HepG2 (cell line): ENCODE results near the gene LGALS7B. TPM values are rescaled to one million over a fixed set of nuclear protein-coding genes. Genes with fewer than 3 reads are reported as not detected.

Source experiments
- ATF7 ChIP-seq, 2 experiments: fragments of 450-650 bp in 1 of 2; sonication (generic) in 1 of 2; formaldehyde crosslinking in 1 of 2; IDR thresholded peaks; 2 replicates each; pipeline versions ENCODE4 v1.4.0 to v1.6.1; 2016 to 2020; ENCODE audit warnings: antibody characterized with exemption in 1 of 2, mild to moderate bottlenecking in 1 of 2, missing genetic modification reagents in 1 of 2
- CCDC6 ChIP-seq: sonication (generic); formaldehyde crosslinking; IDR thresholded peaks from 2 replicates; pipeline ENCODE4 v1.8.1; 2022; ENCODE audit warnings: mild to moderate bottlenecking, missing genetic modification reagents, moderate library complexity
- DR1 ChIP-seq: sonication (generic); formaldehyde crosslinking; IDR thresholded peaks from 2 replicates; pipeline ENCODE4 v1.8.0; 2021; ENCODE audit warnings: mild to moderate bottlenecking, missing genetic modification reagents, inconsistent platforms
- NFATC3 ChIP-seq: sonication (generic); formaldehyde crosslinking; IDR thresholded peaks from 2 replicates; pipeline ENCODE4 v1.5.1; 2020; ENCODE audit warnings: mild to moderate bottlenecking, missing genetic modification reagents
- NFYB ChIP-seq: sonication (generic); formaldehyde crosslinking; IDR thresholded peaks from 2 replicates; pipeline ENCODE4 v1.4.0; 2020; ENCODE audit warnings: missing genetic modification reagents
- PAX8 ChIP-seq: sonication (generic); formaldehyde crosslinking; IDR thresholded peaks from 2 replicates; pipeline ENCODE4 v1.8.0; 2022; ENCODE audit warnings: mild to moderate bottlenecking, missing genetic modification reagents, borderline replicate concordance
- PRPF4 ChIP-seq: fragments of 200-400 bp; formaldehyde crosslinking; IDR thresholded peaks from 2 replicates; pipeline ENCODE4 v1.6.1; 2016; ENCODE audit warnings: low read length, low read depth; ENCODE audit not compliant: poor library complexity, severe bottlenecking
- REL ChIP-seq: sonication (generic); formaldehyde crosslinking; conservative IDR thresholded peaks from 2 replicates; pipeline ENCODE4 v1.8.0; 2022; ENCODE audit warnings: mild to moderate bottlenecking, missing genetic modification reagents, moderate library complexity
- RORA ChIP-seq: sonication (generic); formaldehyde crosslinking; IDR thresholded peaks from 2 replicates; pipeline ENCODE4 v1.5.0; 2020; ENCODE audit warnings: mild to moderate bottlenecking, missing genetic modification reagents, moderate library complexity
- SOX5 ChIP-seq: IDR thresholded peaks from 2 replicates; pipeline ENCODE4 v1.6.1; 2016; ENCODE audit warnings: borderline replicate concordance
- THAP9 ChIP-seq: sonication (generic); formaldehyde crosslinking; IDR thresholded peaks from 2 replicates; pipeline ENCODE4; 2020; ENCODE audit warnings: missing genetic modification reagents, mild to moderate bottlenecking, borderline replicate concordance
- ZBTB7A ChIP-seq: sonication (generic); formaldehyde crosslinking; IDR thresholded peaks from 2 replicates; pipeline ENCODE4 v1.8.0; 2022; ENCODE audit warnings: mild to moderate bottlenecking, missing genetic modification reagents
- ZC3H13 ChIP-seq: sonication (generic); formaldehyde crosslinking; IDR thresholded peaks from 2 replicates; pipeline ENCODE4 v1.8.1; 2023; ENCODE audit warnings: mild to moderate bottlenecking, missing genetic modification reagents, moderate library complexity
- ZFP82 ChIP-seq: sonication (generic); formaldehyde crosslinking; IDR thresholded peaks from 2 replicates; pipeline ENCODE4 v1.5.1; 2020; ENCODE audit warnings: mild to moderate bottlenecking, missing genetic modification reagents, borderline replicate concordance
- ZFX ChIP-seq: sonication (generic); formaldehyde crosslinking; IDR thresholded peaks from 2 replicates; pipeline ENCODE4 v1.4.0; 2020; ENCODE audit warnings: mild to moderate bottlenecking, low read depth, missing genetic modification reagents, moderate library complexity
- ZNF234 ChIP-seq: sonication (generic); formaldehyde crosslinking; conservative IDR thresholded peaks from 2 replicates; pipeline ENCODE4 v1.5.1; 2020; ENCODE audit warnings: mild to moderate bottlenecking, missing genetic modification reagents
- ZNF33A ChIP-seq: sonication (generic); formaldehyde crosslinking; IDR thresholded peaks from 2 replicates; pipeline ENCODE4 v1.5.1; 2020; ENCODE audit warnings: missing genetic modification reagents, mild to moderate bottlenecking, moderate library complexity, borderline replicate concordance
- ZNF598 ChIP-seq: sonication (generic); formaldehyde crosslinking; IDR thresholded peaks from 2 replicates; pipeline ENCODE4 v1.5.1; 2020; ENCODE audit warnings: mild to moderate bottlenecking, missing genetic modification reagents, borderline replicate concordance
- ZNF674 ChIP-seq: sonication (generic); formaldehyde crosslinking; IDR thresholded peaks from 2 replicates; pipeline ENCODE4 v1.5.0; 2020; ENCODE audit warnings: low read depth, mild to moderate bottlenecking, missing genetic modification reagents
- ZNF746 ChIP-seq: sonication (generic); formaldehyde crosslinking; IDR thresholded peaks from 2 replicates; pipeline ENCODE4 v1.8.0; 2022; ENCODE audit warnings: mild to moderate bottlenecking, missing genetic modification reagents
- ZNF749 ChIP-seq: sonication (generic); formaldehyde crosslinking; IDR thresholded peaks from 2 replicates; pipeline ENCODE4 v1.8.0; 2022; ENCODE audit warnings: mild to moderate bottlenecking, missing genetic modification reagents, moderate library complexity, borderline replicate concordance
- ZNF75D ChIP-seq: sonication (generic); formaldehyde crosslinking; IDR thresholded peaks from 2 replicates; pipeline ENCODE4 v1.8.1; 2023; ENCODE audit warnings: missing genetic modification reagents, mild to moderate bottlenecking, borderline replicate concordance
- polyA plus RNA-seq, 8 experiments: library from polyadenylated mRNA; depleted of rRNA in 3 of 8; stranded (reverse) in 7 of 8; unstranded in 1 of 8; fragments of >200 nt; fragmentation: Illumina TruSeq in 4 of 8; extraction: Trizol in 4 of 8; gene quantifications; 2 replicates each; pipeline versions ENCODE4 v1.2.1 to v1.2.3, GENCODE V29; 2011 to 2016; ENCODE audit warnings: low read depth in 4 of 8, missing spikeins in 1 of 8, mixed read lengths in 1 of 8; ENCODE audit not compliant: insufficient read depth in 1 of 8
- total RNA-seq, 5 experiments: library from RNA; depleted of rRNA; stranded (reverse); fragments of >200 nt; fragmentation: Illumina TruSeq; extraction: Trizol; gene quantifications; 2 replicates each; pipeline ENCODE4 v1.2.3, GENCODE V29; 2016; ENCODE audit warnings: low read depth in 1 of 5
- TF ChIP-seq, protein P1 (sequence below): sonication (generic); formaldehyde crosslinking; IDR thresholded peaks from 2 replicates; pipeline ENCODE4 v1.4.0; 2020; ENCODE audit warnings: mild to moderate bottlenecking, missing genetic modification reagents
- TF ChIP-seq, protein P2 (sequence below): sonication (generic); formaldehyde crosslinking; IDR thresholded peaks from 2 replicates; pipeline ENCODE4 v1.8.1; 2023; ENCODE audit warnings: mild to moderate bottlenecking, missing genetic modification reagents, borderline replicate concordance
- TF ChIP-seq, protein P3 (sequence below): IDR thresholded peaks from 2 replicates; pipeline ENCODE4 v1.6.1; 2016

LGALS7B gene
- total and polyA plus RNA-seq, 2 of the 13 experiments (the other 11 are each of a cell fraction or from before 2014, with no cell fraction given) = 1.7 to 2.1 TPM

GRCh38 chr19:38759590-38760003, 29.4 kb upstream of the LGALS7B start (continued):
- TF ChIP-seq ZNF33A (CRISPR knock-in tag) (no peak), ZNF234 (no peak), RORA (CRISPR knock-in tag) (no peak), ZFX (CRISPR knock-in tag) (peak; percentile 55; the same call in 1 of the 2 replicates), ZNF749 (CRISPR knock-in tag) (no peak), PAX8 (no peak), ZNF746 (CRISPR knock-in tag) (0 out of 2 replicates have a peak, but pooled peaks have one; percentile 26), PRPF4 (no peak), REL (no peak), NFYB (no peak), ZNF75D (CRISPR knock-in tag) (no peak), ZNF598 (CRISPR knock-in tag) (no peak), ZNF674 (no peak), ZC3H13 (CRISPR knock-in tag) (no peak), ZBTB7A (no peak), DR1 (CRISPR knock-in tag) (no peak), THAP9 (CRISPR knock-in tag) (no peak), ZFP82 (CRISPR knock-in tag) (no peak), NFATC3 (CRISPR knock-in tag) (no peak), SOX5 (peak; percentile 99), ATF7 (IDR thresholded peaks at IDR 0.05) (0 out of 2 replicates have a peak, but pooled peaks have one; percentile 20), ATF7 (CRISPR knock-in tag; IDR thresholded peaks at IDR 0.05) (no peak), CCDC6 (CRISPR knock-in tag) (no peak; the same call in 1 of the 2 replicates)
- TF ChIP-seq, protein P1, sequence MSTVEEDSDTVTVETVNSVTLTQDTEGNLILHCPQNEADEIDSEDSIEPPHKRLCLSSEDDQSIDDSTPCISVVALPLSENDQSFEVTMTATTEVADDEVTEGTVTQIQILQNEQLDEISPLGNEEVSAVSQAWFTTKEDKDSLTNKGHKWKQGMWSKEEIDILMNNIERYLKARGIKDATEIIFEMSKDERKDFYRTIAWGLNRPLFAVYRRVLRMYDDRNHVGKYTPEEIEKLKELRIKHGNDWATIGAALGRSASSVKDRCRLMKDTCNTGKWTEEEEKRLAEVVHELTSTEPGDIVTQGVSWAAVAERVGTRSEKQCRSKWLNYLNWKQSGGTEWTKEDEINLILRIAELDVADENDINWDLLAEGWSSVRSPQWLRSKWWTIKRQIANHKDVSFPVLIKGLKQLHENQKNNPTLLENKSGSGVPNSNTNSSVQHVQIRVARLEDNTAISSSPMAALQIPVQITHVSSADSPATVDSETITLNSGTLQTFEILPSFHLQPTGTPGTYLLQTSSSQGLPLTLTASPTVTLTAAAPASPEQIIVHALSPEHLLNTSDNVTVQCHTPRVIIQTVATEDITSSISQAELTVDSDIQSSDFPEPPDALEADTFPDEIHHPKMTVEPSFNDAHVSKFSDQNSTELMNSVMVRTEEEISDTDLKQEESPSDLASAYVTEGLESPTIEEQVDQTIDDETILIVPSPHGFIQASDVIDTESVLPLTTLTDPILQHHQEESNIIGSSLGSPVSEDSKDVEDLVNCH (CRISPR knock-in tag) = no peak
- TF ChIP-seq, protein P2, sequence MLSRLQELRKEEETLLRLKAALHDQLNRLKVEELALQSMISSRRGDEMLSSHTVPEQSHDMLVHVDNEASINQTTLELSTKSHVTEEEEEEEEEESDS = no peak
- TF ChIP-seq, protein P3, sequence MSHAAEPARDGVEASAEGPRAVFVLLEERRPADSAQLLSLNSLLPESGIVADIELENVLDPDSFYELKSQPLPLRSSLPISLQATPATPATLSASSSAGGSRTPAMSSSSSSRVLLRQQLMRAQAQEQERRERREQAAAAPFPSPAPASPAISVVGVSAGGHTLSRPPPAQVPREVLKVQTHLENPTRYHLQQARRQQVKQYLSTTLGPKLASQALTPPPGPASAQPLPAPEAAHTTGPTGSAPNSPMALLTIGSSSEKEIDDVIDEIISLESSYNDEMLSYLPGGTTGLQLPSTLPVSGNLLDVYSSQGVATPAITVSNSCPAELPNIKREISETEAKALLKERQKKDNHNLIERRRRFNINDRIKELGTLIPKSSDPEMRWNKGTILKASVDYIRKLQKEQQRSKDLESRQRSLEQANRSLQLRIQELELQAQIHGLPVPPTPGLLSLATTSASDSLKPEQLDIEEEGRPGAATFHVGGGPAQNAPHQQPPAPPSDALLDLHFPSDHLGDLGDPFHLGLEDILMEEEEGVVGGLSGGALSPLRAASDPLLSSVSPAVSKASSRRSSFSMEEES (CRISPR knock-in tag) = peak; percentile 38; the same call in 1 of the 2 replicates
